Breast epithelium (tissue), 3 donors: ENCODE results near the gene MYPOP.

Source experiments
- CTCF ChIP-seq, 3 donors: fragments of 450-650 bp; IDR thresholded peaks; one replicate each; pipeline ENCODE4 v1.5.1; 2016 to 2017; ENCODE audit warnings: antibody characterized with exemption in 3 of 3, mild to moderate bottlenecking in 3 of 3, moderate library complexity in 3 of 3
- POLR2A ChIP-seq: fragments of 450-650 bp; IDR thresholded peaks from one replicate; pipeline ENCODE4 v1.6.1; 2016; ENCODE audit warnings: antibody characterized with exemption, mild to moderate bottlenecking, moderate library complexity

- no peak for TF ChIP-seq POLR2A
- no peak for TF ChIP-seq CTCF (IDR thresholded peaks at IDR 0.05)
Measured at GRCh38 chr19:45918721-45919120, 16.3 kb upstream of the MYPOP start.
